LNCAP (cell line): Measurements from ENCODE around the gene SMO.

Experiments used
- CTCF ChIP-seq: fragments of 450-650 bp; IDR thresholded peaks from 2 replicates; pipeline ENCODE4 v1.5.1; 2017; ENCODE audit warnings: mild to moderate bottlenecking

SMO gene

DNA sequence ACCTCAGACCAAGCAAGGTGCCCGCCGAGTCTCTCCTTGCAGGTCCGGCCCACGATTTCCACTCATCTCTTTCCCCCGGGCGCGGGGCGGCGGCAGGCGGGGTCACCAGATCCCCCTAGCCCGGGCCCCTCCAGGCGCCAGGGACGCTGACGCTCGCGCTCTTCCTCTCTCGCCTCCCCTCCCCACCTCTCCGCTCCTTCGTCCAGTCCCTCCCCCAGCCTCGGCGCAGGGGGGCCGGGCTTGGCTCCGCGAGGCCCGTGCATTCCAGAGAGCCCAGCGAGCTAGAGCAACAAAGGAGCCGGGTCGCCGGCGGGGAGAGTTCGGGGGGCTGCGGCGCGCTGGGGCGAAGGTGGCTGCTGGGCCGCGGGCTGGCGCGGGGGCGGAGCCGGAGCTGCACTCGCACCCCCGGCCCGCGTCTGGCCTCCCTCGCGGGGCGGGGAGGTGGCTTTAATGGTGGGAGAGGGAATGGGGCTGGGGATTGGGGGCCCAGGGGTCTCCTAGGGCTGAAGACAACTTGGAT is at the start of gene SMO:
TSS of gene SMO (plus strand) at position 262 of the 520 bp plus-strand sequence. CDS start 519 bp downstream, outside the sequence.
- no peak for TF ChIP-seq CTCF

DNA sequence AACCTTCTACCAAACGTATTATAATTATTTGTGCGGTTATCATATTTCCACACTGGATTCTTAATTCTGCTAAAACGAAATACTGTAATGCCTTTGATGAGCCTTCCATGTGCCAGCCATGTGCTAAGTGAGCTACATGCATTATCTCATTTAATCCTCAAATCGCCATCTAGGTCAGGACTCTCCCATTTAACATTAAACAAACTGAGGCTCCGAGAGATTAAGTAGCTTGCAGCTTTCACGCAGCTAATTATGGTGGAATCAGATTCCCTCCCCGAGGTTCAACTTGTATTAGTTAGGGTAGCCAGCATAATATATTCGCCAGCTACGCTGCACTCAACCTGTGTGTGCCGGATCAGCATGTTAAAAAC is 44.7 kb upstream of the SMO start:
- no peak for TF ChIP-seq CTCF

DNA sequence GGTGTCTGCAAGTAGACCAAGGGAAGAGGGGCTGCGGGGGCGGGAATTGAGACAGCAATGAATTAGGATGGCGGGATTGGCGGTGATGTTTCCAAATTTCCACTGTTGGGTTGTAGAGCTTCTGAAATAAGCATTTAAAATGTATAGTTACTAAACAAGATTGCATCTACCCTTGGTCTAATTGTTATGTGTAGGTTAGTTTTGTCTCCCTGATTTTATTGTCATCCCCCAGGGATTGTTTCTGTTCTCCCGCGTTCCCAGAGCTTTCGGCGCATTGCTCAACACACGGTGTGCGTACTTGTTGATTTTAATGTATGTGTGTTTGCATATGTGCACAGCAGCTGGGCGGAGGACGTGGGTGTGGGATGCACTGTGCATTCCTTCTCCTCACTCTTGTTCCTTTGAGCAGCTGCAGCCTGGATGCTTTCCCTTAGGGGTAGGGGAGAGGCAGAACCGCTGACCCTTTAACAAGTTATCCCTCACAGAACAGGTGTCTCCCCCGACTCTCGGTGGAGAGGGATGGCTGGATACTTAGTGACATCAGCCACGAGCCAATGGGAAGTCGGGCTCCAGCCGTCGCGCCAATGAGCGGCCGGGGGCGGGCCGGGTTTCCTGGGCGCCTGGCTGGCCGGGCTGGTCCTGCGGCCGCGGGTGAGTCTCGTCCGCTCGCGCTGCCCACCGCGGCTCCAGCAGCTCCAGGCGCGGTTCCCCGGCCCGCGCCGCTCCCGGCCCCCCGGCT is 44.2 kb upstream of the SMO start, which contains the start of gene TSPAN33:
TSS of gene TSPAN33 (plus strand) at position 613 of the 739 bp plus-strand sequence. CDS start 274 bp downstream, outside the sequence.
- no peak for TF ChIP-seq CTCF

DNA sequence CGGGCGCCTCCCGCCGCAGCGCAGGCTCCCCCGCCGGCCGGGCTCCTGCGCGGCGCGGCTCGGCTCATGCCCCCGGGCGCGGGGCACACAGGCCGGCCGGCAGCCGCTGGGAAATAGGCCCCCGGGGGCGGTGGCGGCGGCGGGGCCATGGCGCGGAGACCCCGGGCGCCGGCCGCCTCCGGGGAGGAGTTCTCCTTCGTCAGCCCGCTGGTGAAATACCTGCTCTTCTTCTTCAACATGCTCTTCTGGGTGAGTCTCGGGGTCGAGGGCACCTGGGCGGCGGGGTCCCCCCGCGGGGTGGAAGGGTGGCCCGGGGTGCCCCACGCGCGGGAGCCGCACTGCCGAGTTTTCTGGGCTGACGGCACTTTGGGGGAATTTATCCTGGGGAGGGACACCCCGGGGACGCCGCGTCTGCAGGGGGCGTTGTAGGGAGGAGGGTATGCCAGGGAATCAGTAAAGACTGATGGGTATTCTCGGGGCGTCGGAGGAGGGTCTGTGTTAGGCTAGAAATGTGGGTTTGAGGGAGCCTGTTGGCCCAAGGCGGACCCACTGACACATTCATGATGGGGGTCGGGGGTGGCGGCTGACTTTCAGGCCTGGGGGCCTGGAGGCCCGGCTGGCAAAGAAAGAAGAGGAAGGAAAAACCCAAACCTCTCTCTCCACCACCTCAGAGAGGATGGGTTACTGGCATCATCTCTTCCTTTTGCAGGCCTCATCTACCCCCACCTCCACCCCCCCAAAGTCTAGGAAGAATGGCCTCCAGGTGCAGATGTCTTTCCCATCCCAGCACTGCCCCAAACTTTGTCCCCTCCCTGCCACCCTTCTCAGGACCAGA is 43.4 kb upstream of the SMO start:
- peak; percentile 58 for TF ChIP-seq CTCF

DNA sequence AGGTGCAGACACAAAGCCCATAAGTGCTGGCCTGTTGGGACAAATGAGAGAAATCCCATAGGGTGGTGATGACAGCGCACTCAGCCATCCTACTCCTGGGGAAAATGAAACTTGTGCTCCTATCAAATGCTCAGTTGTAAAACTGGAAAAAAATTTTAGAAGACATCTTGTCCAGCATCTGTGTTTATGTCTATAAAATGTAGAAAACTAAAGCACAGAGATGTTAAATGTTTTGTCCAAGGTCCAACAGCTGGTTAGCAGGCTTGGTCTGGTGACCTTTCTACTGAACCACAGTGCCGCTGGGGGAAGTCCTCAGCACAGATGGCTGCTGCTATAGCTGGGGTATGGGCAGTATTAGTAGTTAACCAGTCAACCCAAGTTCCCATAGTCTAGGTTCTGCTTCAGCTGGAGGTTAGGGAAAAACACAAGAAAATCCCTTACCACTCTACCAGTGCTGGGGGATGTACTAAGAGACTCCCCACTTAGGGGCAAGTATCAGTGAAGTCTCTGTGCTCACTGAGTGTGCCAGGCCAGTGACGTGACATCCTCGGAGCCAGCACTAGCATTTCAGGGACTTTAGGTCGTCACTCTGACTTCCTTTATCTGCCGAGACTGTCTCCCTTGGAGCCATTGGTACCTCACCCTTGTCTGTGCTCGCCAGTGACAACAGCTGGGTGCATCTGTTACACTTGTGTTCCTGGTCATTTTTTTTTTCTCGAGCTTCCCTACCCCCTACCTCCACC is 42.0 kb upstream of the SMO start:
- TF ChIP-seq CTCF: no peak

DNA sequence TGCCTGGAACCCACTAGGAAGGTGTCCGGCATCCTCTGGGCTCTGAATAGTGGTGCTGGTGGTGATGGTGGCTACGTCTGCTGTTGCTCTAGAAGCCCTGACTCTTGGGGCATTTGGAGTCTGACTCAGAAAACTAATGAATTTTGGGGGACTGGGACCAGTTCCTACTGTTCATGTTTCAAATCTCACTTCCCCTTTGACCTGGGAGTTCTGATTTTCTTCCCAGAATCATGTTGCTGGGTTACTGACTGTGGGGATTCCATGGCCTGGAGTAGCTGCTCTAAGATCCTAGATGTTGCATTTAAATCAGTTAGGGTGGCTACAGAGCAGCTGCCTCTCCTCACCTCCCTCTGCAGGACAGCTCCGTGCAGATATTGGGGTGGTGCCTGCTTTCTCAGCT is 40.7 kb upstream of the SMO start:
- no peak for TF ChIP-seq CTCF

DNA sequence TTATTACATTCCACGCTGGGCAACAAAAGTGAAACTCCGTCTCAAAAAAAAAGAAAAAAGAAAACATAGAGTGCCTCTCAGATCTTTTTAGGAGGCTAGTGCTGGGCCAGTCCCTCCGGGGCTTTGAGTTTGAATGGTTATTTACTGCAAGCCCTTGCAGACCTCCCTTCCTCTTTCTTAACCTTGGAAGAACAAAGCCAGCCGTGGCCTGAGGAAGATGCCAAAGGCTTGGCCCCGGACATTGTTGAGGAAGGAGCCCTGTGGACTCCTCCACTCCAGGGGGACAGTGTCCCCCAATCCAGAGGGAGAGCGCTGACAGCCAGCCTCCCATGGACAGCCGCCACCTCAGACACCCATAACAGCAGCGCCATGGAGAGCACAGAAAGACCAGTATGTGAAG is 38.9 kb upstream of the SMO start:
- TF ChIP-seq CTCF: no peak
